ENCODE results near the gene SRSF2. TPM values are rescaled to one million over a fixed set of nuclear protein-coding genes. Genes with fewer than 3 reads are reported as not detected.

SRSF2 gene
- total RNA-seq, 2 donors from 2014 or later: 163 to 300 TPM

DNA sequence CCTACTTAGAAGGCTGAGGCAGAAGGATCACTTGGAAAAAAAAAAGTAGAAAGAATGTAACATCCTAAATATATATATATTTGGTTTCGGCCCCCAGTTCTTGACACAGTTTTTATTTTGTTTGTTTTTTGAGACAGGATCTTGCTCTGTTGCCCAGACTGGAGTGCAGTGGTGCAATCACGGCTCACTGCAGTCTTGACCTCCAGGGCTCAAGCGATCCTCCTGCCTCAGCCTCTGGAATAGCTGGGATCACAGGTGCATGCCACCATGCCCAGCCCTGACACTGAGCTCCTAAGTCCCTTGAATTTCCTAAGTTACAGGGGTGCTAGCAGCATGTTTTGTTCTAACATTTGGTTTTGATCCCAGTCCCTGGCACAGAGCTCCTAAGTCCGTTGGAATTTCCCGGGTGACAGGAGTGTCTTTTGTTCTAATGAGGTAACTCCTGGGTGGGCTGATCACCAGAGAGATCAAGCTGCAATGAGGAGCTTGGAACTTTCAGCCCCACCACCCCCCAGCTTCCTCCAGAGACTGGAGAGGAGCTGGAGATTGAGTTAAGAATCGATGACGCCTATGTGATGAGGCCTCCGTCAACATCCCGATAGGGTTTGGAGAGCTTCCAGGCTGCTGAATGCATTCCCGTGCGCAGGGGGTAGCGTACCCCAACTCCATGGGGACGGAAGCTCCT lies 46.4 kb downstream of the SRSF2 start:
- no peaks in the 10 kb centered on the region for H3K36me3 ChIP-seq
- no peak overlapping the region for H3K27ac ChIP-seq
- DNase-seq: no peak
- no peaks in the 10 kb centered on the region for H3K27me3 ChIP-seq
- intact Hi-C loops (cut with DNase I): no loop called here
- H3K4me1 ChIP-seq: no peaks in the 10 kb centered on the region
- H3K4me3 ChIP-seq: no peak overlapping the region
- TF ChIP-seq, protein P1, sequence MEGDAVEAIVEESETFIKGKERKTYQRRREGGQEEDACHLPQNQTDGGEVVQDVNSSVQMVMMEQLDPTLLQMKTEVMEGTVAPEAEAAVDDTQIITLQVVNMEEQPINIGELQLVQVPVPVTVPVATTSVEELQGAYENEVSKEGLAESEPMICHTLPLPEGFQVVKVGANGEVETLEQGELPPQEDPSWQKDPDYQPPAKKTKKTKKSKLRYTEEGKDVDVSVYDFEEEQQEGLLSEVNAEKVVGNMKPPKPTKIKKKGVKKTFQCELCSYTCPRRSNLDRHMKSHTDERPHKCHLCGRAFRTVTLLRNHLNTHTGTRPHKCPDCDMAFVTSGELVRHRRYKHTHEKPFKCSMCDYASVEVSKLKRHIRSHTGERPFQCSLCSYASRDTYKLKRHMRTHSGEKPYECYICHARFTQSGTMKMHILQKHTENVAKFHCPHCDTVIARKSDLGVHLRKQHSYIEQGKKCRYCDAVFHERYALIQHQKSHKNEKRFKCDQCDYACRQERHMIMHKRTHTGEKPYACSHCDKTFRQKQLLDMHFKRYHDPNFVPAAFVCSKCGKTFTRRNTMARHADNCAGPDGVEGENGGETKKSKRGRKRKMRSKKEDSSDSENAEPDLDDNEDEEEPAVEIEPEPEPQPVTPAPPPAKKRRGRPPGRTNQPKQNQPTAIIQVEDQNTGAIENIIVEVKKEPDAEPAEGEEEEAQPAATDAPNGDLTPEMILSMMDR (IDR thresholded peaks at IDR 0.05): no peak
- H3K9ac ChIP-seq (ENCODE audit: low read depth in 2 of 2, low read length in 2 of 2): no peak overlapping the region
- no peaks in the 10 kb centered on the region for H3K9me3 ChIP-seq

DNA sequence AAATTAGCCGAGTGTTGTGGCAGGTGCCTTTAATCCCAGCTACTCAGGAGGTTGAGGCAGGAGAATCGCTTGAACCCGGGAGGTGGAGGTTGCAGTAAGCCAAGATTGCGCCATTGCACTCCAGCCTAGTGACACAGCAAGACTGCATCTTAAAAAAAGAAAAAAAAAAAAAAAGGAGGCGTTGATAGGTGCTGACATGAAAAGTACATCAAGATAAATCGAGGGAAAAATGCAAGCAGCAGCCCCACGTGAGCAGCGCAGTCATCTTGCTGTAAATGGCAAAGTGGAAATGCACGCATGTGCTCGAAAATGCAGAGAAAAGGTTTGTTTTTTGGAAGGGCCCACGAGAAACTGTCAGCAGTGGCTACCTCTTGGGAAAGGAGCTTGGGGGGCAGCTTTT lies 47.3 kb downstream of the SRSF2 start:
- no peaks in the 10 kb centered on the region for H3K36me3 ChIP-seq
- TF ChIP-seq, protein P1 (IDR thresholded peaks at IDR 0.05): no peak
- no peak overlapping the region for H3K27ac ChIP-seq
- no peaks in the 10 kb centered on the region for H3K9me3 ChIP-seq
- no peaks in the 10 kb centered on the region for H3K27me3 ChIP-seq
- no peak overlapping the region for H3K4me3 ChIP-seq
- no peak overlapping the region for H3K9ac ChIP-seq (ENCODE audit: low read depth in 2 of 2, low read length in 2 of 2)
- DNase-seq: no peak
- intact Hi-C loops (cut with DNase I): loop anchor here (10.0 kb wide), 2 partner anchors 135 to 165 kb away; no protein-coding TSS in a partner anchor
- no peaks in the 10 kb centered on the region for H3K4me1 ChIP-seq

DNA sequence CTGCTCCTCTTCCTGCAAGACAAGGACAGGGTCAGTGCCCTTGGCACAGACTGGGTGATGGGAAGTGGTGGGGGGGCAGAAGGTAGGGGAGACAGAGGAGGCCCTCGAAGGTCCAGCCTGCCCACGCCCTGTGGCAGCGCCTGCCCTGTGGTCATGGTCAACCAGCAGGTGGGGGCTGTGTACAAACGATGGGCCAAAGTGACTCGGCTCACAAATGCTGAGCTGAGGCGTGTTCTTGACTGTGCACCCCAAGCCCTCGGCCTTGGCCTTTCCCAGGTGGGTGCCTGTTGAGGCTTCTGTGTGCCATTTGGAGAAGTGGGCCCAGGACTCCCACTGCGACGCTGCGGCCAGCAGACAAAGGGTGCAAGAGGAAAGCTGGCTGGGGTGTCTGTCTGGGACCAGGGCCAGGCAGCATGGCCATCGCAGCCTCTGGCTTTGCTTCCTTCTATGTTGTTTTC lies 48.9 kb downstream of the SRSF2 start:
- Histone ChIP-seq H3K4me3 (no peak overlapping the region), H3K9me3 (no peaks in the 10 kb centered on the region), H3K4me1 (no peaks in the 10 kb centered on the region), H3K27me3 (no peaks in the 10 kb centered on the region), H3K27ac (peak overlapping the region; percentile 50), H3K9ac (ENCODE audit: low read depth in 2 of 2, low read length in 2 of 2) (peak overlapping the region in 1 of 2 donors; percentile 24), H3K36me3 (no peaks in the 10 kb centered on the region)
- DNase-seq: no peak
- intact Hi-C loops (cut with DNase I): loop anchor here (10.0 kb wide), 2 partner anchors 133 to 163 kb away; no protein-coding TSS in a partner anchor
- TF ChIP-seq, protein P1 (IDR thresholded peaks at IDR 0.05): no peak

DNA sequence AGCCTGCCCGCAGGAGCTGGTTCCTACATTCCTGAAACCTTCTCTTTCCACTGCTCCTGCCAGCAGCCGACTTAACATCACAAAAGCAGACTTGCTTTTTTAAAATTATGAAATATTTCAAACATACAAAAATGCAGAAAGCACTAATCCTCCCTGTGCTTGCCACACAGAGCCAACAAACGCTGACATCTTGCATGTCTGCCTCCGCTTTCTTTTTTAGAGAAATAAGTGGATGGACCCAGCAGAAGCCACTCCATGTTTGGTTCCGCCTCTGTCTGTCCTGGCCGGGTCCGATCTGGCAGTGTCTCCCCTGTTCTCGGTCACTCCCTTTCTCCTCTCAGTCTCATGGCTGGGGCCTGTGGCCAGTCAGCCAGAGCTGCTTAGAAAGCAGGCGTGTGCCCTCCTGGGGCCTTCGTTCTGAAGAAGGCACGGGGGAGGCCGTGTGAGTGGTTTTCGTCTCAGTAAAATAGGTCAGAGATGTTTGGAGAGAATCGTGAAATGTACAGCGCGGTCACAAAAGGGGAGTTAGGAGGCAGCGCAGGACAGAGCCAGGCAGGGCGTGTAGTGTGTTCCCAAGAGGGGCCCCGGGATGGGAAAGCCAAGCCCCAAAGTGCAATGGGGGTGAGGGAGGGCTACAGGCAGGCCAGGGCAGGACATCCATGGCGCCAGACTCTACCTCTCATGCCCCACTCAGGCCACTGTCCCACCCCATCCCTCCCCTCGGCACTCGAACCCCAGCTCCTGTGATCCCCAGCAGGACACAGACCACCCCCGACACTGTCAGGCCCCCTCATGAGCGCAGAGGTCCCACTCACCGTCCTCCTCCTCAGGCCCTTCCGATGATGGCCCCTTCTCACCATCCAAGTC lies 49.6 kb downstream of the SRSF2 start:
- Histone ChIP-seq H3K4me3 (no peak overlapping the region), H3K9ac (ENCODE audit: low read depth in 2 of 2, low read length in 2 of 2) (peak overlapping the region in 1 of 2 donors; percentile 24)

More for the DNA sequence above, 49.6 kb downstream of the SRSF2 start:
- Histone ChIP-seq H3K4me1 (no peaks in the 10 kb centered on the region), H3K9me3 (no peaks in the 10 kb centered on the region), H3K36me3 (no peaks in the 10 kb centered on the region), H3K27me3 (no peaks in the 10 kb centered on the region), H3K27ac (peak overlapping the region; percentile 50)
- no peak for DNase-seq
- intact Hi-C loops (cut with DNase I): loop anchor here (10.0 kb wide), 2 partner anchors 133 to 163 kb away; no protein-coding TSS in a partner anchor
- TF ChIP-seq, protein P1 (IDR thresholded peaks at IDR 0.05): no peak
